ENCODE results near the gene OR2AE1. TPM values are rescaled to one million over a fixed set of nuclear protein-coding genes. Genes with fewer than 3 reads are reported as not detected.
A peak's percentile ranks its signal among the peaks of the same experiment; 100 is the strongest.
"Not testable (repeated sequence)": the region's sequence is repeated elsewhere in the genome, so short reads cannot be mapped to it uniquely, and the experiment has no call there.

OR2AE1 gene, protein sequence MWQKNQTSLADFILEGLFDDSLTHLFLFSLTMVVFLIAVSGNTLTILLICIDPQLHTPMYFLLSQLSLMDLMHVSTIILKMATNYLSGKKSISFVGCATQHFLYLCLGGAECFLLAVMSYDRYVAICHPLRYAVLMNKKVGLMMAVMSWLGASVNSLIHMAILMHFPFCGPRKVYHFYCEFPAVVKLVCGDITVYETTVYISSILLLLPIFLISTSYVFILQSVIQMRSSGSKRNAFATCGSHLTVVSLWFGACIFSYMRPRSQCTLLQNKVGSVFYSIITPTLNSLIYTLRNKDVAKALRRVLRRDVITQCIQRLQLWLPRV
- not detected for polyA plus RNA-seq (2012; ENCODE audit: insufficient read depth, insufficient read length)

DNA sequence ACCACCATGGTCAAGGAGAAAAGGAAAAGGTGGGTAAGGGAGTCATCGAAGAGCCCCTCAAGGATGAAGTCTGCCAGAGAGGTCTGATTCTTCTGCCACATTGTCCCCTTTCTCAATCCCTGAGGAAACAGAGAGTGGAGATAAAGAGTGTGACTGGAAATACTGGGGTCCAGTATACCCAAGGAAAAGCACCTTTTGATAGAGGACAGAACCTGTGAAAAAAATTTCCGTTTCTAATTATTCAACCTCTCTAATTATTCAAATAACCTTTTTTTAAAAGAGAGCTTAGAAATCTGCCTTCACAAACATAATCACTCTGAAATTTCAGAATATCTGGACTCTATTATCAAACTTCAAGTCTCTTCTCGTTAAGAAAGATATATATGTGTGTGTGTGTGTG lies at the start of gene OR2AE1:
Gene OR2AE1, minus strand, starts transcription at position 101 of the 400 bp plus-strand sequence. Its CDS starts 0 bp downstream, at position 101.
- no peak within 1 kb of the TSS for H3K4me3 ChIP-seq (ENCODE audit: low read length)
- DNase-seq (ENCODE audit: low read depth, low spot score), result no peak

DNA sequence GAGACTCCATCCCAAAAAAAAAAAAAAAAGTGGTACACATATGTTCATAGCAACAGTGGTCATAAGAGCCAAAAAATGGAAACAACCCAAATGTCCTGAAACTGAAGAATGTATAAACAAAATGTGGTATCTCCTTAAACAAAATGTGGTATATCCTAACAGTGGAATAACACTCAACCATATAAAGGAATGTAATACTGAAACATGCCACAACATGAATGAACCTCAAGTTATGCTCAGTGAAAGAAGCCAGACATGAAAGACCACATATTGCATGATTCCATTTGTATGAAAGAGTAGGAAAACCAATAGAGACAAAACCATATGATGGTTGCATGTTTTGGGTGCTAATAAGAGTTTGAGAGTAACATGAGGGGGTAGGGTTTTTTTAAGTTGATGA lies 49.5 kb upstream of the OR2AE1 start:
- no peak for DNase-seq (ENCODE audit: low read depth, low spot score)
- no peak overlapping the region for H3K4me3 ChIP-seq (ENCODE audit: low read length)

DNA sequence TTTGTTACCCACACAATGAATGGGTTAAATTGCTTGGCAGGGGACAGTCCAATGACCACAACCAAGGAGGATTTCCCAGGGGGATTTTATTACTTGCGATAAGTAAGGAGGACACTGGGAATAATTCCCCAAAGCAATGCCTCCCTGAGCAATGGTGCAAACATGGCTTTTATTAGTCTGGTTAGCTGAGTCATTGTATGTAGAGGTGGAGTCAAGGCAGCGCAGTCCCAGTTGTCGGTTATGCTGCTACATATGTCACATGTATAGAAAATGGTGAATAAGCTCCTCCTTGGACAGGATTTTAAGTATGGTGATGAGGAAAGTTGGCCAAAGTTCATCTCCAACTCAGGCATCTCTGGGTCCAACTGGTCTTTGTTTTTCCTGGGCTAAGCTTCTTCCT lies 46.4 kb upstream of the OR2AE1 start:
- H3K4me3 ChIP-seq (ENCODE audit: low read length), result no peak overlapping the region
- DNase-seq (ENCODE audit: low read depth, low spot score), result no peak

DNA sequence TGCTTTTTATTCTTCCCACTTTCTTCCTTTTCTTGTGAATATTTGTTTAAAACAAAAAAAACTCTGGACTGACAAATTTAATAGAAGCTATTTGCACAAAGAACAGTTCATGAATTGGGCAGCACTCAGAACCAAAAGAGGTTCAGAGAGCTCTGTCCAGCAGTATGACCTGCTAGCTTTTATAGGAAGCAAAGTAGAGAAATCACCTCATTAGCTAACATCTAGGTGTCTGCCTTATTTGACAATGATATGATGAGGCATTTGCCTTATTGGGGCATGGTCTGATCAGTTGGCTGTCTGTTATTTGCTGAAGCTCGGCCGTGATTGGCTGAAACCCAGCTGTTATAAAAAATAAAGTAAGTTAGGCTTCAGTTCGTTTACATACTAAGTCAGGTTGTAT lies 43.3 kb upstream of the OR2AE1 start:
- peak; percentile 12 for DNase-seq (ENCODE audit: low read depth, low spot score)

DNA sequence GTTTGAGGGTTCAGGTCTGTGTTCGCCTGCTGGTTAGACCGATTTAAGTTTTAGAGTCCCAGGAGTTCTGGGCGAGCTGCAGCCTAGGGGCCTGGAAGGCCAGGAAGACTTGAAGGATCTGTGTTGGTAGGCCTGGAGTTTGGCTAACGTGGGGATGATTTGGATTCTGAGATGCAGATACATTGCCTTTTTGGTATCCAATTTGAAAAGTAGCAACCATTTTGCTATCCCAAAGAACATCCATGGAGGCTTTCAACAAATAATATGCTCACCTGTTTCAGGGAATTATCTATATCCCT lies 42.9 kb upstream of the OR2AE1 start:
- peak overlapping the region; percentile 72 for H3K4me3 ChIP-seq (ENCODE audit: low read length)
- no peak for DNase-seq (ENCODE audit: low read depth, low spot score)

More for the DNA sequence above, 43.3 kb upstream of the OR2AE1 start:
- peak overlapping the region; percentile 72 for H3K4me3 ChIP-seq (ENCODE audit: low read length)

DNA sequence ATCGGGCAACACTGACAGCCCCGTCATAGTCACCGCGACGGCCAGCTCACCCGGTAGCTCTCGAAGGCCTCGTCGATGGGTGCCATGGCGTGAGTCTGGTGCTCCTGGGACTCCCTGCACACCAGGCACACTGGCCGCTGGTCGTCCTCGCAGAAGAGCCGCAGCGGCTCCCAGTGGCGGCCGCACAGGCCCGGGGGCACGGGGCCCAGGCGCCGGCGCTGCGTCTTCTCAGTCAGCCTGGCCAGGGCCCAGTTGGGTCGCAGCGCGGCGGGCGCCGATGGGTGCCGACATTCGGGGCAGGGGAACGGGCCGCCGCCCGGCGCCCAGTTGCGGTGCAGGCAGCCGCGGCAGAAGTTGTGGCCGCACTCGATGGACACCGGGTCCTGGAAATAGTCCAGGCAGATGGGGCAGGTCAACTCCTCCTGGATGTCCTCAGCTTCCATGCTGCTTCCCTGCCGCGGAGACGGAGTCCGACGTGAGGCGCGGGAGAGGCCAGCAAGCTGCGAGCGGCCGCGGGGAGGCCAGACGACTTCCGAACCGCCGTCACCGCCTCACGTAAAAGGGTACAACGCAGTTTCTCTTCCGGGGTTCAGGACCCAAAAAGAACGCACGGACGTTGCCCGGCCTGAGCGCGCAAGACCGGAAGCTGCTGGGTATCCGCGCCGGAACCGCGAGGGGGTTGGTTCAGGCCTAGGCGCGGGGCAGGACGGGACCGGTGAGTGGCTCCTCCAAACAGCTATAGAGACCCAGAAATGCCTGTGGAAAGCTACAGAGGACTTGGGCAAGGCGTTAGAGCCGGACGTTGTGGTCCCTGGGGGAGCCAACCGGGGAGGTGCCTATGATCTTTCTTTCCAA lies 42.4 kb upstream of the OR2AE1 start, which contains the start of gene TRIM4:
Gene TRIM4, minus strand, starts transcription at position 572 of the 855 bp plus-strand sequence. Its CDS starts 129 bp downstream, at position 443.
- DNase-seq (ENCODE audit: low read depth, low spot score), result peak; percentile 86

DNA sequence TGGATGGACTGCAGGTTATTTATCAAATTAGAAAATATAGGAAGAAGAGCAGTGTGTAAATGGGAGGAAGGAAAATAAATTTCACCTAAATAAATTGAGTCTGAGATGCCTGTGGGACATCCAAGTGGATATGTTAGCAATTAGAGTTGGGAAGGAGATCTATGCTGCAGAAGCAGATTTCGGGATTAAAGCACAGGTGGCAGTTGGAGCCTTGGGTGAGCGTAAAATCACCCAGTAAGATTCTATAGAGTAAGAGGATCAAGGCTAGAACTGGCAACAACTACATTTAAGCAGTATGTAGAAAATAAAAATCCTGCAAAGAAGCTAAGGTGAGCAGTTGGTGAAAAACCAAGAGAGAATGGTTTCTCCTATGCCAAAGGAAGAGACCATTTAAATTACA lies 34.1 kb upstream of the OR2AE1 start:
- DNase-seq (ENCODE audit: low read depth, low spot score), result no peak

More for the DNA sequence above, 42.4 kb upstream of the OR2AE1 start, which contains the start of gene TRIM4:
- peak within 1 kb of the TSS; percentile 72 for H3K4me3 ChIP-seq (ENCODE audit: low read length)

DNA sequence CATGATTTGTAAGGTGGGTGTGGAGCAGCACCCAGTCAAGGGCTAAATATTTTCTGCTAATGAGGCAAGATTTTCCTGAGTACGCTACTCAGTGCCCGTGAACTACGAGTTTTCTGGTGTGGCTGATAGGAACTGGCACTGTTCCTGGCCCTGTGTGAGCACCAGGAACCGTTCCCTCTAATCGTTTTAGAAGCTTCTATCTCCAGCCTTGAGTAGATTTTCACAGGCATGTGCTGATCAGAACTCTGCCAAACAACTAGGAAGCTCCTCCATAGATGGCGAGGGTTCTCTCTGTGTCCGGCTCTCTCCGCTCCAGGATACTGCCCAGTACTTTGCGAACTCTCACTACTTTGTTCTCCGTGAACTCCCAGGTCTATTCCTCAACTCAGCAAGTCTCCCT lies 24.7 kb upstream of the OR2AE1 start:
- no peak for DNase-seq (ENCODE audit: low read depth, low spot score)
- no peak overlapping the region for H3K4me3 ChIP-seq (ENCODE audit: low read length)

More for the DNA sequence above, 34.1 kb upstream of the OR2AE1 start:
- H3K4me3 ChIP-seq (ENCODE audit: low read length), result no peak overlapping the region

DNA sequence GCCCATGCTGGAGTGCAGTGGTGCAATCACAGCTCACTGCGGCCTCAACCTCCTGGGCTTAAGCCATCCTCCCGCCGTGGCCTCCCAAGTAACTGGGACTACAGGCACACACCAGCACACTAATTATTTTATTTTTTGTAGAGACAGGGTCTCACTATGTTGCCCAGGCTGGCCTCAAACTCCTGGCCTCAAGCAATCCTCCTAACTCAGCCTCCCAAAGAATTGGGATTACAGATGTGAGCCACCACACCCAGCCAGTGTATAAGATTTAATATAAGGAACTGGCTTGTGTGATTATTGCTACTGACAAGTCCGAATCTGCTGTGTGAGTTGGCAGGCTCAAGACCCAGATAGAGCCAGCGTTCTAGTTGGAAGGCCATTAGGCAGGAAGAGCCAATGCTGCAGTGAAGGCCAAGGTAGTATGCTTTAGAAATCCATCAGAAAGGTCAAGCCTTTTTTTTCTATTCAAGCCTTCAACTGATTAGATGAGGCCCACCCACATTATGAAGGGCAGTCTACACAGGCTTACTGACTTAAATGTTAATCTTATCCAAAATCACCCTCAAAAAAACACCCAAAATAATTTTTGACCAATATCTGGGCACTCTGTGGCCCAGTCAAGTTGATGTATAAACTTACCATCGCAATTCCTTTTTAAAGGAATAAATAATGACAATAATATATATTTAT lies 23.1 kb upstream of the OR2AE1 start:
- DNase-seq (ENCODE audit: low read depth, low spot score), result no peak
- H3K4me3 ChIP-seq (ENCODE audit: low read length), result no peak overlapping the region

DNA sequence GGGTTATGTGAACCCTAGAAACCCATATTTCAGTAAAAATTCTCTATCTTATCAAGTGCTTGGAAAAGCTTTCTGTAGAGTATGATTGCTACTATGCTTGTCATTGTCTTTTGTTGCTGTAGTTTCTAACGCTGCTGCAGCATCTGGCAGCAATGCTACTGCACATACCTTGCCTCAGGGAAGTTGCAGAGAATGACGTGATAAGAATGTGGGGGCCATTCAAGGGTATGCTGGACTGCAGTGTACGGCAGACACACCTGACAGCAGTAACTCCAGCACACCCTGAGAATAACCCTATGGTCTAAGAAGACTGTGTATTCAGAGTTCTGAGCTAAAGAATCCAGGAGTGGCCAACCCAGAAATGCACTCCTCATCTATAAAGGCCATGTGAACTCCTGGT lies 22.0 kb upstream of the OR2AE1 start:
- no peak overlapping the region for H3K4me3 ChIP-seq (ENCODE audit: low read length)
- DNase-seq (ENCODE audit: low read depth, low spot score), result no peak

DNA sequence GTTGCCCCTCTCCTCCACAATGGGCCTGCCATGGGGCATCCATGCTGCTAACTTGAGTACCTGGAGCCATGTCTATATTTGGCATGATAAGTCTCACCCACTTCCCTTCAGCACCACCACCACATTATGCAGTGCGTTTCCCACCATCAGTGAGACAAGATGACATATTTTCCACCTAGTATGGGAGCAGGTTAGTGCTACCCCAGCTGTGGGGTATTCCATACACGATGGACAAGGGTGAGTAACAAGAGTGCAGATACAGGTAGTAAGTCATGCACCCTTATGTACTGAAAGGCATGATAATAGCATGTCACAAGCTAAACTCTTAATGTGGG lies 21.2 kb upstream of the OR2AE1 start:
- H3K4me3 ChIP-seq (ENCODE audit: low read length), result no peak overlapping the region
- DNase-seq (ENCODE audit: low read depth, low spot score), result no peak

DNA sequence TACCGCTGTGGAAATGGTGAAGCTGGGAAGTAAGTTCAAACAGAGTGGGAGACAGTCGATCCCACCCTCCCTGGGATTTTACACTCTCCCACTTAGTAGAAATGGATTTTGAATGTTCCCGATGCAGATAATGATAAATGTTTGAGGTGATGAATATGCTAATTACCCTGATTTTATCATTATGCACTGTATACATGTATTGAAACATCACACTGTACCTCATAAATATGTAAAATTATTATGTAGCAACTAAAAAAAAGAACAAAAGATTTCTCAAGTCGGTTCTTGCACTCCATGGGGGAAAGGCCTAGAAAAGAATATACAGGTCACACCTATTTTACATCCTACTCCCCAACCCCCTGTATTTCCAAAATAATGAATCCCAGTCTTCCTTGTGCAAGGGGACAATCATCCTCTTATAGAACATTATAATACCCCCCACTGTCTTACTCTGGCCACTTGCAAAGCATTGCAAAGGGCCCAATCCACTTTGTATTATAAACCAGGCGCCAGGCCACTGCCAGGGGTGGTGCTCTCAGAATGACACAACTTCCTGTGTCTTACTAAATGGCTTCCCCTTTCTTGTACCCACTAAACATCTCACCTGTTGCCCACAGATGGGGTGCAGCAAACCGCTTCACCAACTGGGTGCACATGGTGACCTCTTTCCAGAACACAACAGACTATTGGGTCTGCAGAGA lies 20.6 kb upstream of the OR2AE1 start:
- DNase-seq (ENCODE audit: low read depth, low spot score), result no peak
- no peak overlapping the region for H3K4me3 ChIP-seq (ENCODE audit: low read length)

DNA sequence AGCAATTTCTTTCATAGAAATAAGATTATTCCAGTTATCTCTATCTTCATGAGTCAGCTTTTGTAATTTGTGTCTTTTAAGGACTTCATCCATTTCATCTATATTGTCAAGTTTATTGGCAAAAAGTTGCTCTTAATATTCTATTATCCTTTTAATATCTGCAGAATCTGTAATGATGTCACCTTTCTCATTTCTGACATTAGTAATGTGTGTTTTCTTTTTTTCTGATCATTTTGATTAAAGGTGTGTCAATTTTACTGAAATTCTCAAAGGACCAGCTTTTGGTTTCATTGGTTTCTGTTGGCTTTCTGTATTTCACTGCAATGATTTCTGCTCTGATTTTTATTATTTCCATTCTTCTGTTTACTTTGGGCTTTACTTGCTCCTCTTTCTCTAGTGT lies 17.9 kb upstream of the OR2AE1 start:
- H3K4me3 ChIP-seq (ENCODE audit: low read length), result no peak overlapping the region
- DNase-seq (ENCODE audit: low read depth, low spot score), result no peak

DNA sequence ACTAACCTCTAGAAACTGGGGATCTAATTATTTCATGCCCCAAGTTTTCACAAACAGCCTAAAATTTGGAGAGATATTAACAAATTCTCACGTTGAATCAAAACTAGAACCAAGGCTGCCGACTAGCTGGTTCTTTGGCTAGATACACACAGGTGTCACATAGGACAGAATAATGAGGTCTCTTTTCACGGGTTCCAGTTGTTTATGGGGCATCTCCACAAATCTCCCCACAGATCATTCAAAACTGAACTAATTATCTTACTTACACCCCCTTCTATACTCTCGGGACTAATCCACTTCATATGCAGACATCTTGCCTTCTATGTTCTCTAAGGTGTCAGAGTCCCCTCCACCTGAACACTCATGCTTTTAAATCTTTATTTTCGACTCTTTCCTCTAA lies 16.4 kb upstream of the OR2AE1 start:
- H3K4me3 ChIP-seq (ENCODE audit: low read length), result no peak overlapping the region
- no peak for DNase-seq (ENCODE audit: low read depth, low spot score)

DNA sequence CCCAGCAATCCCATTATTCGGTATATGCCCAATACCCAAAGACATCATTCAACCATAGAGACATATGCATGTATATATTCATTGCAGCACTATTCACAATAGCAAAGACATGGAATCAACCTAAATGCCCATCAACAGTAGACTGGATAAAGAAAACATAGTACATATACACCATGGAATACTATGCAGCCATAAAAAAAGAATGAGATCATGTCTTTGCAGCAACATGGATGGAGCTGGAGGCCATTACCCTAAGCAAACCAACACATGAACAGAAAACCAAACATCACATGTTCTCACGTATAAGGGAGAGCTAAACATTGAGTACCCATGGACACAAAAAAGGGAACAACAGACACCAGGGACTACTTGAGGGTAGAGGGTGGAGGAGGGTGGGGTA lies 13.5 kb upstream of the OR2AE1 start:
- not testable (repeated sequence) for DNase-seq (ENCODE audit: low read depth, low spot score); H3K4me3 ChIP-seq (ENCODE audit: low read length)

DNA sequence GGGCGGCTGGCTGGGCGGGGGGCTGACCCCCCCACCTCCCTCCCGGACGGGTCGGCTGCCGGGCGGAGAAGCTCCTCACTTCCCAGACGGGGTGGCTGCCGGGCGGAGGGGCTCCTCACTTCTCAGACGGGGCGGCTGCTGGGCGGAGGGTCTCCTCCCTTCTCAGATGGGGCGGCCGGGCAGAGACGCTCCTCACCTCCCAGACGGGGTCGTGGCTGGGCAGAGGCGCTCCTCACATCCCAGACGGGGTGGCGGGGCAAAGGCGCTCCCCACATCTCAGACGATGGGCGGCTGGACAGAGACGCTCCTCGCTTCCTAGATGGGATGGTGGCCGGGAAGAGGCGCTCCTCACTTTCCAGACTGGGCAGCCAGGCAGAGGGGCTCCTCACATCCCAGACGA lies 11.5 kb upstream of the OR2AE1 start:
- not testable (repeated sequence) for DNase-seq (ENCODE audit: low read depth, low spot score); H3K4me3 ChIP-seq (ENCODE audit: low read length)

DNA sequence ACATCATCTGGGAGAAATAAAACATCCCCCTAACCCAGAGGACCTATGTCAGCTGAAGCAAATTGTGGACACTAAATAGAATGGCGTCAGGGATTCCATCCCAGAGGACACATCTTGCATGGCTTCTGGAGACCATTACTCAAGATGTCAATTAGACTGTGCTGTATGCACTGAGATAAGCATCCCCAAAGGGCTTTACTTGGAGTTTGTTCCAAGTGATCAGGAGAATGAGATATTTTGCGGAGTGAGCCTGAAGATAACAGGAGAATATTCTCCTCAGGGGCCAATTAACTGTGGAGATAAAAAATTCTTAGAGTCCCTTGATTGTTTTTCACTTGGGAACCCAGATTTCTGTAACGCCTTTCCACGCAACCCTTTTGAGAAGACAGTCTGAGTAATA lies 4.5 kb upstream of the OR2AE1 start:
- H3K4me3 ChIP-seq (ENCODE audit: low read length), result no peak overlapping the region
- DNase-seq (ENCODE audit: low read depth, low spot score), result no peak

DNA sequence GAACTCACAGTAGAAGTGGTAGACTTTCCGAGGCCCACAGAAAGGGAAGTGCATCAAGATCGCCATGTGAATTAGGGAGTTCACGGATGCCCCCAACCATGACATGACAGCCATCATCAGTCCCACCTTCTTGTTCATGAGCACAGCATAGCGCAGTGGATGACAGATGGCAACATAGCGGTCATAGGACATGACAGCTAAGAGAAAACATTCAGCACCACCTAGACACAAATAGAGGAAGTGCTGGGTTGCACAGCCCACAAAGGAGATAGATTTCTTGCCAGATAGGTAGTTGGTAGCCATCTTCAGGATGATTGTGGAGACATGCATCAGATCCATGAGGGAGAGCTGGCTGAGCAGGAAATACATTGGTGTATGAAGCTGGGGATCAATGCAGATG lies 342 bp downstream of the OR2AE1 start:
- no peak overlapping the region for H3K4me3 ChIP-seq (ENCODE audit: low read length)
- no peak for DNase-seq (ENCODE audit: low read depth, low spot score)

DNA sequence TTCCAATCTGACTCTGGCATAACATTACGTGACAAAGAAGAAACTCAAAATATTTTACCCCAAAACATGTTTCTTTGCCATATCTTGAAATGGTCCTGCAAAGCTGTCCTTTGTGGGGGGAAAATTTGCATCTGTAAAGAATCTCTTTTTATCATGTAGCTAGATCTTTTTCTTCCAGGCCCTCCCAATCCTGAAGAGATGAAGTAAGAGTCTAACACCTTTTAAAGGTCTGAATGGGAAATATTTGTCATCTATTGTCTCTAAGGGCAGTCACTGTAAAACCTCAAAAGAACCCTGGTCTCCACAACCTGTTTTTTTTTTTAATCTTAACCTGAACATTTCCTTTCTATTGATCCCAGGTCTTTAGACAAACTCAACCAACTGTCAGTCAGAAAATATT lies 8.6 kb downstream of the OR2AE1 start:
- DNase-seq (ENCODE audit: low read depth, low spot score), result no peak
- no peak overlapping the region for H3K4me3 ChIP-seq (ENCODE audit: low read length)

All from Jurkat, Clone E6-1 (cell line).